Glutamatergic neuron (in vitro differentiated cells): ENCODE results near the gene BTBD9. TPM values are rescaled to one million over a fixed set of nuclear protein-coding genes. Genes with fewer than 3 reads are reported as not detected.
A peak's percentile ranks its signal among the peaks of the same experiment; 100 is the strongest.

ENCODE experiments used
- DNase-seq: peaks from one replicate; pipeline ENCODE4 v3.0.0; 2022
- H3K27ac Mint-ChIP-seq: one replicate; pipeline ENCODE4 v1.8.0; 2020; ENCODE audit warnings: mild to moderate bottlenecking, mixed read lengths, inconsistent platforms; ENCODE audit not compliant: unreplicated experiment
- H3K27me3 Mint-ChIP-seq: one replicate; pipeline ENCODE4 v1.8.0; 2020; ENCODE audit warnings: mild to moderate bottlenecking, moderate library complexity, mixed read lengths, inconsistent platforms; ENCODE audit not compliant: unreplicated experiment
- H3K36me3 Mint-ChIP-seq: one replicate; pipeline ENCODE4 v1.8.0; 2020; ENCODE audit warnings: mild to moderate bottlenecking, mixed read lengths, inconsistent platforms; ENCODE audit not compliant: unreplicated experiment
- H3K4me1 Mint-ChIP-seq: one replicate; pipeline ENCODE4 v1.8.0; 2020; ENCODE audit warnings: mild to moderate bottlenecking, low read depth, mixed read lengths, inconsistent platforms; ENCODE audit not compliant: unreplicated experiment
- H3K4me3 Mint-ChIP-seq: one replicate; pipeline ENCODE4 v1.8.0; 2020; ENCODE audit warnings: mild to moderate bottlenecking, mixed read lengths, inconsistent platforms; ENCODE audit not compliant: unreplicated experiment
- H3K9me3 Mint-ChIP-seq: one replicate; pipeline ENCODE4 v1.8.0; 2020; ENCODE audit warnings: mild to moderate bottlenecking, moderate library complexity, mixed read lengths, inconsistent platforms; ENCODE audit not compliant: unreplicated experiment
- CTCF ChIP-seq: fragments of 200-600 bp; sonication (generic); IDR thresholded peaks from one replicate; pipeline ENCODE4 v1.5.0; 2021; ENCODE audit not compliant: partially characterized antibody, unreplicated experiment
- total RNA-seq: library from RNA; stranded (reverse); fragmentation: NEBNext Ultra II Directional; extraction: Animal tissue kit (Norgen Biotek cat#: 25700); gene quantifications from one replicate; pipeline ENCODE4 v1.2.1, GENCODE V29; 2021; ENCODE audit not compliant: unreplicated experiment

The BTBD9 gene
- total RNA-seq, 1 donor from 2014 or later = 18.8 TPM

DNA sequence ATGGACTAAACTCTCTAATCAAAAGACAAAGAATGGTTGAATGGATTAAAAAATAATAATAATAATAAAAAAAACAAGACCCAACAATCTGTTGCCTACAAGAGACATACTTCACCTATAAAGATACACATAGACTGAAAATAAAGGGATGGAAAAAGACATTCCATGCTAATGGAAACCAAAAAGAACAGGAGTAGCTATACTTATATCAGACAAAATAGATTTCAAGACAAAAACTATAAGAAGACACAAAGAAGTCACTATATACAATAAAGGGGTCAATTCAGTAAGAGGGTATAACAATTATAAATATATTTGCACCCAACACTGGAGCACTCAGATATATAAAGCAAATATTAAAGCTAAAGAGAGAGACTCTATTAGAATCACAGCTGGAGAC, 106.7 kb downstream of the BTBD9 start:
- H3K4me1 Mint-ChIP-seq = no peaks in the 10 kb centered on the region
- no peaks in the 10 kb centered on the region for H3K27me3 Mint-ChIP-seq
- H3K4me3 Mint-ChIP-seq = no peak overlapping the region
- no peak for TF ChIP-seq CTCF
- H3K36me3 Mint-ChIP-seq = no peaks in the 10 kb centered on the region
- H3K9me3 Mint-ChIP-seq = no peaks in the 10 kb centered on the region
- DNase-seq = no peak
- H3K27ac Mint-ChIP-seq = no peak overlapping the region

- Mint-ChIP-seq H3K4me3 (no peak overlapping the region), H3K9me3 (no peaks in the 10 kb centered on the region), H3K27me3 (no peaks in the 10 kb centered on the region), H3K4me1 (no peaks in the 10 kb centered on the region), H3K36me3 (peaks cover 11% of the 10 kb centered on the region), H3K27ac (no peak overlapping the region)
- DNase-seq = no peak
- TF ChIP-seq CTCF = no peak
Observed at GRCh38 chr6:38531134-38531533, 108.6 kb downstream of the BTBD9 start.

DNA sequence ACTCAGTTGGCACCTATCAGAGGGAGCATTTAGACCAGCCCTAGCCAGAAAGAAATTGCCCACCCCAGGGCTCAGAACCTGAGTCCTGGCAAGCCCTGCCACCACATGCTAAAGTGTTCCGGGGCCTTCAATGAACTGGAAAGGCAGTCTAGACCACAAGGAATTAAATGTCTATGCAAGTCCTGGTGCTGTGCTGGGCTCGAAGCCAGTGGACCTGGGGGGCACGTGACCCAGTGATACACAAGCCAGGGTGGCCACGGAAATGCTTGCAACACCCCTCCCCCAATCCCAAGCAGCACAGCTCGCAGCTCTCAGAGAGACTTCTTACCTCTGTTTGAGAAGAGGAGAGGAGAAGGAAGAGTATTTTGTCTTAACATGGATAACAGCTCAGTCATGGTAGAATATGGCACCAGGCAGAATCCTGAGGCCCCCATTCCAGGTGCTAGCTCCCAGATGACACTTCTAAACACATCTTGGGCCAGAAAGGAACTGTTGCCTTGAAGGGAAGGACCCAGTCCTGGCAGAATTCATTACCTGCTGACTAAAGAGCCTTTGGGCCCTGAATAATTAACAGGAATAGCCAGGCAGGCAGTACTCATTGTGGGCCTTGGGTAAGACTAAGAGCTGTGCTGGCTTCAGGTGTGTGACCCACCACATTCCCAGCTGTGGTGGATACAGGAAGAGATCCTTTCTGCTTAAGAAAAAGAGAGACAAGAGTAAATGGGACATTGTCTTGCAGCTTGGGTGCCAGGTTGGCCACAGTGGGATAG, 111.3 kb downstream of the BTBD9 start:
- DNase-seq = no peak
- Mint-ChIP-seq H3K27me3 (peaks cover 2% of the 10 kb centered on the region), H3K9me3 (peaks cover 2% of the 10 kb centered on the region), H3K4me3 (no peak overlapping the region), H3K36me3 (peaks cover 20% of the 10 kb centered on the region), H3K27ac (no peak overlapping the region), H3K4me1 (no peaks in the 10 kb centered on the region)
- no peak for TF ChIP-seq CTCF

DNA sequence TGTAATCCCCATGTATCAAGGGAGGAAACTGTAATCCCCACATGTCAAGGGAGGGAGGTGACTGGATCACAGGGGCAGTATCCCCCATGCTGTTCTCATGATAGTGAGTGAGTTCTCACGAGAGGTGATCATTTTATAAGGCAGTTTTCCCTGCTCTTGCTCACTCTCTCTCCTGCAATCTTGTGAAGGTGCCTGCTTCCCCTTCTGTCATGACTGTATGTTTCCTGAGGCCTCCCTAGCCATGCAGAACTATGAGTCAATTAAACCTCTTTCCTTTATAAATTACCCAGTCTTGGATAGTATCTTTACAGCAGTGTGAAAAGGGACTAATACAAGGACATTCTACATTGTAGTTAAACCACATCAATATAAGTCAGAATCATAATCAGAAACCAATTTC, 112.4 kb downstream of the BTBD9 start:
- H3K27ac Mint-ChIP-seq = no peak overlapping the region
- TF ChIP-seq CTCF = no peak
- no peak for DNase-seq
- H3K4me3 Mint-ChIP-seq = peak overlapping the region; percentile 30
- peaks cover 2% of the 10 kb centered on the region for H3K9me3 Mint-ChIP-seq
- peaks cover 2% of the 10 kb centered on the region for H3K27me3 Mint-ChIP-seq
- H3K4me1 Mint-ChIP-seq = no peaks in the 10 kb centered on the region
- peaks cover 20% of the 10 kb centered on the region for H3K36me3 Mint-ChIP-seq

GRCh38 chr6:38525888-38526287, 113.8 kb downstream of the BTBD9 start:
- no peaks in the 10 kb centered on the region for H3K4me1 Mint-ChIP-seq
- H3K4me3 Mint-ChIP-seq = no peak overlapping the region
- peaks cover 2% of the 10 kb centered on the region for H3K27me3 Mint-ChIP-seq
- no peak for TF ChIP-seq CTCF
- peaks cover 20% of the 10 kb centered on the region for H3K36me3 Mint-ChIP-seq
- no peak overlapping the region for H3K27ac Mint-ChIP-seq
- no peak for DNase-seq
- H3K9me3 Mint-ChIP-seq = peaks cover 2% of the 10 kb centered on the region
